ENCODE data around the gene FBXO27. TPM values are rescaled to one million over a fixed set of nuclear protein-coding genes. Genes with fewer than 3 reads are reported as not detected.
A peak's percentile ranks its signal among the peaks of the same experiment; 100 is the strongest.

The FBXO27 gene
- total RNA-seq, 1 experiment from 2014 or later: 48.5 TPM

GRCh38 chr19:39078436-39079200, 46.3 kb upstream of the FBXO27 start:
- no TSS peak for BruUV-seq (replicated peaks)
- POLR2A ChIA-PET (ENCODE audit: unreplicated experiment): interaction anchor here (0.5 to 0.6 kb wide), 4 partner anchors 47 to 312 kb away, joined by 3 read pairs; partner anchors contain the start of genes MED29 and PAF1
- H3K4me1 ChIP-seq (replicated peaks; ENCODE audit: insufficient read depth): peaks cover 50% of the 10 kb centered on the region

GRCh38 chr19:39077323-39077722, 45.0 kb upstream of the FBXO27 start:
- CTCF ChIA-PET: interaction anchor here (0.6 kb wide), 2 partner anchors 293 to 1228 kb away, joined by 7 read pairs; no protein-coding TSS in a partner anchor

More at GRCh38 chr19:39078436-39079200, 46.3 kb upstream of the FBXO27 start:
- no peaks in the 10 kb centered on the region for H4K20me1 ChIP-seq (ENCODE audit: insufficient read depth)
- H3K4me3 ChIP-seq: no peak overlapping the region
- H3K36me3 ChIP-seq (ENCODE audit: low read depth): no peaks in the 10 kb centered on the region
- H3K9me2 ChIP-seq (ENCODE audit: insufficient read depth): no peaks in the 10 kb centered on the region
- intact Hi-C loops (cut with micrococcal nuclease; ENCODE audit: unreplicated experiment): loop anchor here (2.0 kb wide), 1 partner anchor 32 kb away; no protein-coding TSS in a partner anchor
- H3K27ac ChIP-seq: peak overlapping the region; percentile 92
- CTCF ChIA-PET: interaction anchor here (0.7 kb wide), 1 partner anchor 17 kb away, joined by 3 read pairs; no protein-coding TSS in a partner anchor
- no peaks in the 10 kb centered on the region for H3K9me3 ChIP-seq (ENCODE audit: insufficient read depth, low read depth)
- H3K79me2 ChIP-seq (ENCODE audit: low read depth): peaks cover 28% of the 10 kb centered on the region
- no peaks in the 10 kb centered on the region for H3K27me3 ChIP-seq (ENCODE audit: insufficient read depth, low read depth)
- no peak overlapping the region for H2AFZ ChIP-seq
- peaks cover 50% of the 10 kb centered on the region for H3F3A ChIP-seq (ENCODE audit: insufficient read depth, low read depth)
- DNase-seq: peak; percentile 65 to 98
- TF ChIP-seq EZH2 (IDR thresholded peaks at IDR 0.05; ENCODE audit: low read depth) (no peak), CTCF (conservative IDR thresholded peaks at IDR 0.05) (no peak)
- peak overlapping the region; percentile 9 for H3K4me2 ChIP-seq

GRCh38 chr19:39074942-39075341, 42.6 kb upstream of the FBXO27 start:
- no peaks in the 10 kb centered on the region for H3K9me3 ChIP-seq (ENCODE audit: insufficient read depth, low read depth)
- POLR2A ChIA-PET (ENCODE audit: unreplicated experiment): no interaction called here
- BruUV-seq (replicated peaks): no TSS peak
- 0 out of 2 replicates have a peak overlapping the region, but pooled peaks have one; percentile 53 for H3K4me2 ChIP-seq
- peak overlapping the region; percentile 89 for H3K27ac ChIP-seq
- peaks cover 49% of the 10 kb centered on the region for H3F3A ChIP-seq (ENCODE audit: insufficient read depth, low read depth)
- intact Hi-C loops (cut with micrococcal nuclease; ENCODE audit: unreplicated experiment): no loop called here
- no peaks in the 10 kb centered on the region for H3K9me2 ChIP-seq (ENCODE audit: insufficient read depth)
- CTCF ChIA-PET: interaction anchor here (0.7 kb wide), 1 partner anchor 1702 kb away, joined by 3 read pairs; no protein-coding TSS in a partner anchor
- peaks cover 9% of the 10 kb centered on the region for H3K79me2 ChIP-seq (ENCODE audit: low read depth)
- DNase-seq: no peak
- H3K27me3 ChIP-seq (ENCODE audit: insufficient read depth, low read depth): no peaks in the 10 kb centered on the region
- no peak overlapping the region for H2AFZ ChIP-seq
- no peak for TF ChIP-seq CTCF (conservative IDR thresholded peaks at IDR 0.05)
- TF ChIP-seq EZH2 (IDR thresholded peaks at IDR 0.05; ENCODE audit: low read depth): no peak
- no peak overlapping the region for H3K4me3 ChIP-seq
- no peaks in the 10 kb centered on the region for H4K20me1 ChIP-seq (ENCODE audit: insufficient read depth)
- H3K4me1 ChIP-seq (replicated peaks; ENCODE audit: insufficient read depth): peaks cover 63% of the 10 kb centered on the region
- H3K36me3 ChIP-seq (ENCODE audit: low read depth): no peaks in the 10 kb centered on the region

More at GRCh38 chr19:39077323-39077722, 45.0 kb upstream of the FBXO27 start:
- H3K9me3 ChIP-seq (ENCODE audit: insufficient read depth, low read depth): no peaks in the 10 kb centered on the region
- no peak overlapping the region for H3K4me3 ChIP-seq
- no peak for DNase-seq
- no peaks in the 10 kb centered on the region for H3K9me2 ChIP-seq (ENCODE audit: insufficient read depth)
- peaks cover 55% of the 10 kb centered on the region for H3K4me1 ChIP-seq (replicated peaks; ENCODE audit: insufficient read depth)
- POLR2A ChIA-PET (ENCODE audit: unreplicated experiment): no interaction called here
- no peaks in the 10 kb centered on the region for H4K20me1 ChIP-seq (ENCODE audit: insufficient read depth)
- H3K79me2 ChIP-seq (ENCODE audit: low read depth): peaks cover 23% of the 10 kb centered on the region
- H3K4me2 ChIP-seq: no peak overlapping the region
- peaks cover 57% of the 10 kb centered on the region for H3F3A ChIP-seq (ENCODE audit: insufficient read depth, low read depth)
- no TSS peak for BruUV-seq (replicated peaks)
- peak overlapping the region; percentile 92 for H3K27ac ChIP-seq
- intact Hi-C loops (cut with micrococcal nuclease; ENCODE audit: unreplicated experiment): no loop called here
- no peak overlapping the region for H2AFZ ChIP-seq
- no peaks in the 10 kb centered on the region for H3K27me3 ChIP-seq (ENCODE audit: insufficient read depth, low read depth)
- no peaks in the 10 kb centered on the region for H3K36me3 ChIP-seq (ENCODE audit: low read depth)
- TF ChIP-seq EZH2 (IDR thresholded peaks at IDR 0.05; ENCODE audit: low read depth): no peak
- TF ChIP-seq CTCF (conservative IDR thresholded peaks at IDR 0.05): no peak

Measured in PC-9 (cell line).